Urinary bladder (tissue), 4 donors: Measurements from ENCODE around the gene IPO7. TPM values are rescaled to one million over a fixed set of nuclear protein-coding genes. Genes with fewer than 3 reads are reported as not detected.
"Not testable (repeated sequence)": the region's sequence is repeated elsewhere in the genome, so short reads cannot be mapped to it uniquely, and the experiment has no call there.

Experiments used
- DNase-seq: peaks from one replicate; pipeline ENCODE4 v3.0.0-alpha.2; 2015; ENCODE audit errors: extremely low spot score
- H3K27ac ChIP-seq: one replicate; pipeline ENCODE4 v1.5.1; 2013; ENCODE audit warnings: low read depth, mild to moderate bottlenecking, moderate library complexity
- H3K36me3 ChIP-seq: one replicate; pipeline ENCODE4 v1.6.1; 2013; ENCODE audit warnings: mild to moderate bottlenecking, moderate library complexity; ENCODE audit not compliant: insufficient read depth
- H3K4me1 ChIP-seq: one replicate; pipeline ENCODE4 v1.6.1; 2013; ENCODE audit warnings: mild to moderate bottlenecking, moderate library complexity; ENCODE audit not compliant: insufficient read depth
- H3K4me3 ChIP-seq: one replicate; pipeline ENCODE4 v1.5.1; 2013; ENCODE audit warnings: low read depth, low read length
- WGBS: extraction: QIAGEN DNeasy Blood & Tissue Kit; methylation state at CpG from one replicate; pipeline ENCODE4 v1.1.7; 2013; 5-methylcytosine and 5-hydroxymethylcytosine counted together
- polyA plus RNA-seq: library from polyadenylated mRNA; stranded (reverse); fragments of 200-250 nt; gene quantifications from one replicate; pipeline ENCODE4 v1.2.3, GENCODE V29; 2013
- total RNA-seq: library from RNA; depleted of rRNA; stranded (reverse); fragments of >200 nt; gene quantifications from one replicate; pipeline ENCODE4 v1.2.3, GENCODE V29; 2014
- donor health status: healthy with polysubstance abuse.
- donor health status: healthy.

Gene IPO7
- total RNA-seq (202 TPM), polyA plus RNA-seq (71.0 TPM)

- WGBS, result under 1% methylated on average over 70 of the region's 70 CpGs
- H3K4me3 ChIP-seq, result peak within 1 kb of the TSS; percentile 79
- peak; percentile 68 for DNase-seq
- H3K4me1 ChIP-seq, result no peaks in the 10 kb centered on the region
- peak within 1 kb of the TSS; percentile 89 for H3K27ac ChIP-seq
- no peaks in the 10 kb centered on the region for H3K36me3 ChIP-seq
Measured at GRCh38 chr11:9384535-9385326, at the start of gene IPO7. Gene IPO7, plus strand, starts transcription at chr11:9384652. Its CDS starts 112 bp downstream, at chr11:9384764.

DNA sequence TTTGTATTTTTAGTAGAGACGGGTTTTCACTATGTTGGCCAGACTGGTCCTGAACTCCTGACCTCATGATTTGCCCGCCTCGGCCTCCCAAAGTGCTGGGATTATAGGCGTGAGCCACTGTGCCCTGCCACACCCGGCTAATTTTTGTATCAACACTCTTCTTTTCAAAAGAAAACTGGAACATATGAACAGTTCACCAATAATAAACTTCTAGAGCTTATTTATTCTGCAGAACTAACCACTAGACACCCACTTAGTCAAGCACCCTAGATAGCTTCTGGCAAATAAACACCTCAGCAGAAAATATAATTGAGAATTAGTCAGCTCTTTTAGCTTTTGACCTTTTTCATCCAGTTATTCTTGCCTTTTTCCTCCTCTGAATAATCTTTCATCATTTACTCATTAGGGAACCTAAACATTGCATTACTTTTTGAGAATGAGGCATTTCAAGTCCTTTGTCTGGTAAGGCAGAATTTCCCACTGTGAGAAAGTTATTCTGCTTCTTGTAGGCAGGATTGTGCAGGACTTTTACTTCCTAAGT is 42.7 kb upstream of the IPO7 start:
- Histone ChIP-seq H3K4me3 (no peak overlapping the region), H3K4me1 (no peaks in the 10 kb centered on the region), H3K27ac (no peak overlapping the region), H3K36me3 (no peaks in the 10 kb centered on the region)
- no peak for DNase-seq
- WGBS, result 75% methylated on average over 5 of the region's 5 CpGs

GRCh38 chr11:9344061-9344680 is 40.3 kb upstream of the IPO7 start:
- DNase-seq, result no peak
- Histone ChIP-seq H3K4me1 (no peaks in the 10 kb centered on the region), H3K4me3 (no peak overlapping the region), H3K27ac (no peak overlapping the region), H3K36me3 (no peaks in the 10 kb centered on the region)
- WGBS, result 48% methylated on average over 3 of the region's 3 CpGs

DNA sequence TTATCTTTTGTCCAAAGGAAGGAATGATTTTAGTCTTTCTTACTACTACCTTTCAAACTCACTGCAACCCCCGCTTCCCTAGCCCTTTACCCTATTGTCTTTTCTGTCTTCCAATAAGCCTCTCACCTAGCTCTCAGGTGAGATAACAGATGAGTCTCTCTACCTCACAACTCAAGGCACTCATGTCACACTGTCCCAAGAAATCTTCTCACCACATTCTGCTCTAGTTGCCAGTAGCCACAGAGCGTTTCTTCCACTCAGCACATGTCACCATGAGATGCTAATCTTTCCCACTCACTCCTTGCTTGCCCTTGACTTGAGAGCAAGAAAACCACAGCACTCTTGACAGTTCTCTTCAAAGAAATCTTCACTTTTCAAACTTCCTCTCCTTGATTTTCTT is 37.4 kb upstream of the IPO7 start:
- 74% methylated on average over 2 of the region's 2 CpGs for WGBS
- DNase-seq, result no peak
- no peaks in the 10 kb centered on the region for H3K4me1 ChIP-seq
- no peak overlapping the region for H3K27ac ChIP-seq
- H3K36me3 ChIP-seq, result no peaks in the 10 kb centered on the region
- H3K4me3 ChIP-seq, result no peak overlapping the region

DNA sequence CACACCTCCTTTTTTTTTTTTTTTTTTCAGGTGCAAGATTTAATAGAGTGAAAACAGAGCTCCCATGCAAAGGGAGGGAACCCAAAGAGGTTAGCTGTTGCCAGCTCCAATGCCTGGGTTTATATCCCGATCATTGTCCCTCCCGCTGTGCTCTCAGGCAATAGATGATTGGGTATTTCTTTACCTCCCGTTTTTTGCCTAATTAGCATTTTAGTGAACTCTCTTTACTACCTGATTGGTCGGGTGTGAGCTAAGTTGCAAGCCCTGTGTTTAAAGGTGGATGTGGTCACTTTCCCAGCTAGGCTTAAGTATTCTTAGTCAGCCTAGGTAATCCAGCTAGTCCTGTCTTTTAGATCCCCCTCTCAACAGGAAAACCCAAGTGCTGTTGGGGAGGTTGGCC is 36.7 kb upstream of the IPO7 start:
- not testable (repeated sequence) for DNase-seq, H3K4me3 ChIP-seq, H3K4me1 ChIP-seq, H3K27ac ChIP-seq, H3K36me3 ChIP-seq
- 61% methylated on average over 4 of the region's 4 CpGs for WGBS

DNA sequence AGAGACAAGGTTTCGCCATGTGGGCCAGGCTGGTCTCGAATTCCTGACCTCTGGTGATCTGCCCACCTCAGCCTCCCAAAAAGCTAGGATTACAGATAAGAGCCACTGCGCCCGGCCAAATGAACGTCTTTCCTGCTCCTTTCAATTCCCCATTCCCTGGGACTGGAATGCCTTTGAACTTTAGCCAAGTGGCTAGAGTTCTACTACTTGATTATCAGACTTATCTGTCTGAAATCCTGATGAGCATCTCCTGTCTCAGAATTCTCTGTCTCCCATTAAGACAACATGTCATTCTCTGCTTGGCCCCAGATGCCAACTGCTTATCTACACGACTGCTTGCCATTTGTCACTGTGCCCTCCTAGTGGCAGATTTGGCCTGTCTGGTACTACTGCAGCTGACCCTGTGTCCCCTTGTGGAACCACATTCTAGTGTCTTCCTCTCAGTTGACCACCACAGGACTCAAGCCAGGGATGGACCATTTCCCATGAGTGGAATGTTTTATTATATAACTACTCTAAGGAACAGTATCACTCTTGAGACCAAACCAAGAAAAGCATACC is 33.1 kb upstream of the IPO7 start:
- Histone ChIP-seq H3K27ac (no peak overlapping the region), H3K36me3 (no peaks in the 10 kb centered on the region), H3K4me3 (no peak overlapping the region), H3K4me1 (no peaks in the 10 kb centered on the region)
- no peak for DNase-seq
- WGBS, result 57% methylated on average over 6 of the region's 6 CpGs

GRCh38 chr11:9357041-9357440 is 27.4 kb upstream of the IPO7 start:
- Histone ChIP-seq H3K4me3 (no peak overlapping the region), H3K27ac (no peak overlapping the region), H3K4me1 (no peaks in the 10 kb centered on the region), H3K36me3 (no peaks in the 10 kb centered on the region)
- no peak for DNase-seq
- WGBS, result 91% methylated on average over 4 of the region's 4 CpGs

- H3K4me1 ChIP-seq, H3K4me3 ChIP-seq, H3K36me3 ChIP-seq, H3K27ac ChIP-seq, DNase-seq: not testable (repeated sequence)
- 94% methylated on average over 13 of the region's 13 CpGs for WGBS
Measured at GRCh38 chr11:9360862-9361622, 23.4 kb upstream of the IPO7 start.

GRCh38 chr11:9362393-9362863 is 22.0 kb upstream of the IPO7 start:
- no peaks in the 10 kb centered on the region for H3K4me1 ChIP-seq
- no peak for DNase-seq
- no peak overlapping the region for H3K4me3 ChIP-seq
- H3K27ac ChIP-seq, result no peak overlapping the region
- no peaks in the 10 kb centered on the region for H3K36me3 ChIP-seq
- 55% methylated on average over 2 of the region's 2 CpGs for WGBS

DNA sequence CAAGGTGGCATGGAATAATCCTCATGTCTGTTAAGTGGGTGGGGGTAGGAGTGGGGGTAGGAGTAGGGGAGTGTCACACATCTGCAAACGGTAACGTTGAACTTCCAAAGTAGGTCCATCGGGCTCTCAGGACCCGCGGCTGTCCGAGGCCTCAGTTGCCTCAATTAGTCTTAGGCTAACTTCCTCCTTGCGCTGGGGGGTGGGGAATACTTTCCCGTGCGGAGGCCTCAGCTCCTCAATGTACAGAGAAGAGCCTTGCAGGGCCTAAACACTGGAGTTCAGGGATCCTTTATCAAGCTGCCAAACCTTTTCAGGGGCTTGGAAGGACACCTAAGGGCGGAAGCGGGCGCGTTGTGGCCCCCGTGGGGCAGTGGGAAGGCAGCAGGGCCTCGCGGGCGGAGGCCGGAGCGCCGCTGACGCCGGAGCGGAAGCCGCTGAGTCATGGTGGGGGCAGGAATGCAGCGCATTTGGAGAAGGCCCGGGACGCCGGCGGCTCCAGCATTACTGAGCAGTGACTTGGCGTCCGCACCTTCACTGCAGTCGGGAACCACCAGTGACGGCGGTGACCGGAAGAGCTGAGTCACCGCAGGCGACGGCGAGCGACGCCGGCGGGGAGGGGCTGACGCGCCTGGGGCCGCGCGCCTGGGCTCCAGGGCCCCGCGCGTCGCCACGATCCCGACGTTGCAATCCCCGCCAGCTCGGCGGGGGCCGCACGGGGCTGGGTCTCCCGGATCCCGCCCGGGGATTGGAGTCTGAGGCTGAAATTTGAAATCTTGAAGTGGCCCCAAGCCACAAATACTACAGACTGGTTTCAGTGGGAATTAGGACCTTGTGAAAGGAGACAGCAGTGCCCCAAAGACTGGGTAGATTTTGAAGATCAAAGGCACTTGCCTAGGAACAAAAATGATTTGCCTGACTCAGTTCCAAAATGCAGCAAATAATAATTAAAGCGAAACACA is 20.2 kb upstream of the IPO7 start:
- DNase-seq, result peak; percentile 69
- Histone ChIP-seq H3K27ac (peak overlapping the region; percentile 98), H3K36me3 (no peaks in the 10 kb centered on the region), H3K4me3 (peak overlapping the region; percentile 38), H3K4me1 (no peaks in the 10 kb centered on the region)
- 3% methylated on average over 64 of the region's 64 CpGs for WGBS

DNA sequence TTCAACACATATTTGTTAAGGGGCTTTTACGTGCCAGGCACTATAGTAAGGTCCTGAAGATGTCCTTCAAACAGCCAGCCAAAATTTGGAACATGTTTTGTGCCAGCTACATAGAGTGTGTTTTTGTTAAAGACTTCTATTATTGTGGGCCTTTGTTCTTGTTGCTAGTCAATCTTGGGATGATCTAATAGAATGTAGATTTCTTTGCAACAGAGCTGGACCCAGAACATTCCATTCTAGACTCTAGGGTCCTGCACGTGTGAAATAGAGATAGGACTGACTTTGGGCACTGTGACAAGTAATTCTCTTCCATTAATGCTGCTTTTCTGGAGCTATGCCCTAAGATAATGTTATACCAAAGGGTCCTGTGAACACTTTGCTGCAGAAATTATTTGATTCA is 16.9 kb upstream of the IPO7 start:
- 40% methylated on average over 2 of the region's 2 CpGs for WGBS
- DNase-seq, result no peak
- Histone ChIP-seq H3K4me3 (no peak overlapping the region), H3K36me3 (no peaks in the 10 kb centered on the region), H3K27ac (no peak overlapping the region), H3K4me1 (no peaks in the 10 kb centered on the region)

DNA sequence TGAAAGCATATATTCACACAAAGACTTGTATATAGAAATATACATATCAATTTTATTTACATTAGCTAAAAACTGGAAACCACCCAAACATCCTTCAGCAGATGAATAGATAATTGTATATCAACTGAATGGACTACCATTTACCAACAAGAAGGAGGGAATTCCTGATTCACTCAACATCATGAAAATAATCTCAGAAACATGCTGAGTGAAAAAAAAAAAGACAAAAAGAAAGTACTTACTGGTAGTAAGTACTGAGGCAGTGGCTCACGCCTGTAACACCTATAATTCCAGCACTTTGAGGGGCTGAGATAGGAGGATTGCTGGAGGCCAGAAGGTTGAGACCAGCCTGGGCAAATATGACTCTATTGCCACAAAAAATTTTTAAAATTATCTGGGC is 7.4 kb upstream of the IPO7 start:
- Histone ChIP-seq H3K36me3 (no peaks in the 10 kb centered on the region), H3K27ac (no peak overlapping the region), H3K4me1 (no peaks in the 10 kb centered on the region), H3K4me3 (no peak overlapping the region)
- WGBS, result 84% methylated on average over 1 of the region's 1 CpG
- no peak for DNase-seq
